Liver (tissue), 9 donors: ENCODE measurements around the gene KRTAP10-3. TPM values are rescaled to one million over a fixed set of nuclear protein-coding genes. Genes with fewer than 3 reads are reported as not detected.

Source experiments
- DNase-seq: peaks from one replicate; pipeline ENCODE4 v3.0.0-alpha.2; 2017; ENCODE audit warnings: low spot score
- H3K27ac ChIP-seq, 2 donors: one replicate each; pipeline ENCODE4 v1.7.0; 2013; ENCODE audit warnings: inconsistent platforms in 2 of 2, low read length in 2 of 2, control low read depth in 1 of 2, low read depth in 1 of 2, mild to moderate bottlenecking in 1 of 2
- H3K27me3 ChIP-seq, 4 donors: one replicate each; pipeline versions ENCODE4 v1.6.1 to v1.7.0; 2013; ENCODE audit warnings: low read length in 3 of 4, inconsistent platforms in 1 of 4, mild to moderate bottlenecking in 1 of 4, moderate library complexity in 1 of 4; ENCODE audit not compliant: control insufficient read depth in 4 of 4, insufficient read depth in 4 of 4
- H3K36me3 ChIP-seq, 4 donors: one replicate each; pipeline versions ENCODE4 v1.6.1 to v1.7.0; 2013; ENCODE audit warnings: low read length in 3 of 4, mild to moderate bottlenecking in 3 of 4, low read depth in 1 of 4, moderate library complexity in 1 of 4; ENCODE audit not compliant: control insufficient read depth in 4 of 4, insufficient read depth in 3 of 4
- H3K4me1 ChIP-seq, 4 donors: one replicate each; pipeline versions ENCODE4 v1.6.1 to v1.7.0; 2013; ENCODE audit warnings: low read length in 3 of 4, mild to moderate bottlenecking in 3 of 4, moderate library complexity in 1 of 4; ENCODE audit not compliant: control insufficient read depth in 4 of 4, insufficient read depth in 4 of 4
- H3K4me3 ChIP-seq, 3 donors: one replicate each; pipeline versions ENCODE4 v1.6.1 to v1.7.0; 2013; ENCODE audit warnings: low read length in 3 of 3, control low read depth in 1 of 3, low read depth in 1 of 3, mild to moderate bottlenecking in 1 of 3
- H3K9ac ChIP-seq, 2 donors: one replicate each; pipeline ENCODE4 v1.7.0; 2013; ENCODE audit warnings: low read length in 2 of 2, mild to moderate bottlenecking in 2 of 2, moderate library complexity in 2 of 2, control low read depth in 1 of 2, low read depth in 1 of 2
- H3K9me3 ChIP-seq, 4 donors: one replicate each; pipeline versions ENCODE4 v1.6.1 to v1.7.0; 2013; ENCODE audit warnings: low read length in 3 of 4; ENCODE audit not compliant: control insufficient read depth in 4 of 4
- ATF3 ChIP-seq: IDR thresholded peaks from 2 replicates; pipeline ENCODE4 v1.6.1; 2016; ENCODE audit warnings: antibody characterized with exemption
- EGR1 ChIP-seq, 2 donors: IDR thresholded peaks; 2 replicates each; pipeline ENCODE4 v1.6.1; 2016 to 2018; ENCODE audit warnings: antibody characterized with exemption in 2 of 2, low read depth in 2 of 2
- FOXA1 ChIP-seq: IDR thresholded peaks from 2 replicates; pipeline ENCODE4 v1.6.1; 2016; ENCODE audit warnings: antibody characterized with exemption
- FOXA2 ChIP-seq: IDR thresholded peaks from 2 replicates; pipeline ENCODE4 v1.6.1; 2016; ENCODE audit warnings: antibody characterized with exemption
- HNF4A ChIP-seq, 2 donors: conservative IDR thresholded peaks; 2 replicates each; pipeline ENCODE4 v1.6.1; 2016; ENCODE audit warnings: antibody characterized with exemption in 2 of 2, mild to moderate bottlenecking in 2 of 2
- HNF4G ChIP-seq: IDR thresholded peaks from 2 replicates; pipeline ENCODE4 v1.6.1; 2016; ENCODE audit warnings: antibody characterized with exemption
- JUND ChIP-seq, 2 donors: IDR thresholded peaks; 2 replicates each; pipeline ENCODE4 v1.6.1; 2016; ENCODE audit warnings: antibody characterized with exemption in 2 of 2
- MAX ChIP-seq: IDR thresholded peaks from 2 replicates; pipeline ENCODE4 v1.6.1; 2016; ENCODE audit warnings: antibody characterized with exemption
- NR2F2 ChIP-seq: IDR thresholded peaks from 2 replicates; pipeline ENCODE4 v1.6.1; 2016; ENCODE audit warnings: antibody characterized with exemption
- RAD21 ChIP-seq, 2 donors: IDR thresholded peaks; 2 replicates each; pipeline ENCODE4 v1.6.1; 2016; ENCODE audit warnings: antibody characterized with exemption in 2 of 2, mild to moderate bottlenecking in 2 of 2
- REST ChIP-seq: IDR thresholded peaks from 2 replicates; pipeline ENCODE4 v1.6.1; 2016; ENCODE audit warnings: antibody characterized with exemption, mild to moderate bottlenecking
- SP1 ChIP-seq: IDR thresholded peaks from 2 replicates; pipeline ENCODE4 v1.6.1; 2018; ENCODE audit warnings: antibody characterized with exemption, mild to moderate bottlenecking
- TAF1 ChIP-seq: conservative IDR thresholded peaks from 2 replicates; pipeline ENCODE4 v1.6.1; 2016; ENCODE audit warnings: antibody characterized with exemption, mild to moderate bottlenecking
- YY1 ChIP-seq: IDR thresholded peaks from 2 replicates; pipeline ENCODE4 v1.6.1; 2016; ENCODE audit warnings: antibody characterized with exemption, mild to moderate bottlenecking
- ZBTB33 ChIP-seq: IDR thresholded peaks from 2 replicates; pipeline ENCODE4 v1.6.1; 2016; ENCODE audit warnings: antibody characterized with exemption
- WGBS: extraction: QIAGEN DNeasy Blood & Tissue Kit; methylation state at CpG from one replicate; pipeline ENCODE4 v1.1.7; 2013; 5-methylcytosine and 5-hydroxymethylcytosine counted together
- polyA plus RNA-seq, 2 donors: library from polyadenylated mRNA; stranded (reverse) in 1 of 2; unstranded in 1 of 2; fragments of 200-250 nt in 1 of 2; fragments of >200 nt in 1 of 2; fragmentation: Nextera tagmentation in 1 of 2; extraction: Ambion mirVana in 1 of 2; gene quantifications; one replicate each; pipeline versions ENCODE4 v1.2.1 to v1.2.3, GENCODE V29; 2013 to 2015
- total RNA-seq, 2 donors: library from RNA; depleted of rRNA; stranded (reverse); fragments of >200 nt; gene quantifications; one replicate each; pipeline ENCODE4 v1.2.3, GENCODE V29; 2014
- TF ChIP-seq, protein P1 (sequence below): fragments of 150-350 bp; IDR thresholded peaks from 2 replicates; pipeline ENCODE4 v1.5.1; 2017; ENCODE audit warnings: improper control_type of control experiment, low read depth, low read length; ENCODE audit not compliant: missing input control
- donor health status: healthy.
- donor health status: healthy.
- donor health status: healthy.
- donor health status: healthy.
- donor health status: healthy.

The KRTAP10-3 gene
- total and polyA plus RNA-seq, 4 donors = not detected

- 92% methylated on average over 10 of the region's 10 CpGs for WGBS
- peak overlapping the region in 1 of 3 donors; percentile 7 for H3K4me3 ChIP-seq
- H3K9ac ChIP-seq = no peak overlapping the region
- no peaks in the 10 kb centered on the region for H3K27me3 ChIP-seq
- no peaks in the 10 kb centered on the region for H3K36me3 ChIP-seq
- no peak overlapping the region for H3K27ac ChIP-seq
- H3K4me1 ChIP-seq = peaks cover 0 to 11% (median 4%) of the 10 kb centered on the region in 4 donors
- no peak for DNase-seq
- TF ChIP-seq FOXA2 (no peak), SP1 (no peak), REST (no peak), HNF4G (no peak), ATF3 (no peak), EGR1 (IDR thresholded peaks at IDR 0.05; ENCODE audit: low read depth in 2 of 2) (no peak), NR2F2 (no peak), MAX (no peak), YY1 (no peak), HNF4A (conservative IDR thresholded peaks at IDR 0.05) (no peak)
- H3K9me3 ChIP-seq = no peaks in the 10 kb centered on the region
Observed at GRCh38 chr21:44516828-44517174, 41.8 kb downstream of the KRTAP10-3 start.

DNA sequence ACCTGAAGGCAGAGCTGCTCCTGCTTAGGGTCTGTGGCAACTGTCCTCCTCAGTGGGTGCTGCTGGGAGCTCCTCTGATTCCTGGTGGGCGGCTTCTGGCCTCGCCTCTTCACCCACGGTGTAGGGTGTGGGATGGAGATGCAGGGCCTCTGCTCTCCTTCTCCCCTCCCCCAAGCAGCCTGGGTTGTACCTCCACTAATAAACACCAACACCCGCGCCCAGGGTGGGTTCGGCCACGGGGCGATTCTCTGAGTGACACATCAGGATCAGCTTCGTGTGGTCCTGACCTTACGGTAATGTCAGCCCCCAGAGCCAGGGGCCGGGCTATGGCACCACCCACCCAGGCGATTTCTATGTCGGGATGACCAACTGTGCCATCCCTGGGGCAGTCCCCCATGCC is 42.3 kb downstream of the KRTAP10-3 start:
- H3K4me3 ChIP-seq = no peak overlapping the region
- WGBS = 92% methylated on average over 13 of the region's 13 CpGs
- TF ChIP-seq ATF3 (no peak), TAF1 (no peak), RAD21 (IDR thresholded peaks at IDR 0.05) (no peak), YY1 (no peak), FOXA1 (no peak), ZBTB33 (no peak), EGR1 (IDR thresholded peaks at IDR 0.05; ENCODE audit: low read depth in 2 of 2) (no peak), JUND (IDR thresholded peaks at IDR 0.05) (no peak), SP1 (no peak), NR2F2 (no peak)
- TF ChIP-seq, protein P1, sequence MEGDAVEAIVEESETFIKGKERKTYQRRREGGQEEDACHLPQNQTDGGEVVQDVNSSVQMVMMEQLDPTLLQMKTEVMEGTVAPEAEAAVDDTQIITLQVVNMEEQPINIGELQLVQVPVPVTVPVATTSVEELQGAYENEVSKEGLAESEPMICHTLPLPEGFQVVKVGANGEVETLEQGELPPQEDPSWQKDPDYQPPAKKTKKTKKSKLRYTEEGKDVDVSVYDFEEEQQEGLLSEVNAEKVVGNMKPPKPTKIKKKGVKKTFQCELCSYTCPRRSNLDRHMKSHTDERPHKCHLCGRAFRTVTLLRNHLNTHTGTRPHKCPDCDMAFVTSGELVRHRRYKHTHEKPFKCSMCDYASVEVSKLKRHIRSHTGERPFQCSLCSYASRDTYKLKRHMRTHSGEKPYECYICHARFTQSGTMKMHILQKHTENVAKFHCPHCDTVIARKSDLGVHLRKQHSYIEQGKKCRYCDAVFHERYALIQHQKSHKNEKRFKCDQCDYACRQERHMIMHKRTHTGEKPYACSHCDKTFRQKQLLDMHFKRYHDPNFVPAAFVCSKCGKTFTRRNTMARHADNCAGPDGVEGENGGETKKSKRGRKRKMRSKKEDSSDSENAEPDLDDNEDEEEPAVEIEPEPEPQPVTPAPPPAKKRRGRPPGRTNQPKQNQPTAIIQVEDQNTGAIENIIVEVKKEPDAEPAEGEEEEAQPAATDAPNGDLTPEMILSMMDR = no peak
- peaks cover 0 to 11% (median 4%) of the 10 kb centered on the region in 4 donors for H3K4me1 ChIP-seq
- no peak overlapping the region for H3K27ac ChIP-seq
- H3K9ac ChIP-seq = no peak overlapping the region
- no peaks in the 10 kb centered on the region for H3K36me3 ChIP-seq
- no peaks in the 10 kb centered on the region for H3K9me3 ChIP-seq
- no peak for DNase-seq
- H3K27me3 ChIP-seq = no peaks in the 10 kb centered on the region
